Body of pancreas (tissue), 4 donors: ENCODE measurements around the gene OLFML1.

Experiments
- CTCF ChIP-seq, 7 experiments: fragments of 450-650 bp in 4 of 7; fragments of 200-600 bp in 3 of 7; sonication (generic) in 3 of 7; IDR thresholded peaks; one replicate each; pipeline ENCODE4 v1.5.1; 2016 to 2019; ENCODE audit warnings: antibody characterized with exemption in 7 of 7
- POLR2A ChIP-seq, 3 donors: fragments of 450-650 bp; IDR thresholded peaks; one replicate each; pipeline ENCODE4 v1.6.1; 2016; ENCODE audit warnings: antibody characterized with exemption in 3 of 3, mild to moderate bottlenecking in 2 of 3

- no peak for TF ChIP-seq CTCF (IDR thresholded peaks at IDR 0.05)
- TF ChIP-seq POLR2A (IDR thresholded peaks at IDR 0.05), result no peak
Measured at GRCh38 chr11:7551571-7551970, 66.3 kb downstream of the OLFML1 start.
